T-helper 1 cell (primary cell): Measurements from ENCODE around the gene GATB.

Experiments
- DNase-seq, 5 donors: peaks; one replicate each; pipeline ENCODE4 v3.0.0-alpha.2; 2012 to 2020
- total RNA-seq, 4 donors: gene quantifications; one replicate each; lab custom pipeline; 2026; lab: John Stamatoyannopoulos, UW

The GATB gene
- 4.9 to 14.4 (median 11.7) reads per million in 4 donors for total RNA-seq

- peak; percentile 78 to 96 (median 88) for DNase-seq
Measured at GRCh38 chr4:151760712-151761661, at the start of gene GATB. GATB (minus strand) TSS chr4:151761007; CDS start chr4:151760982, 25 bp downstream.

GRCh38 chr4:151810476-151810875 lies 49.7 kb upstream of the GATB start:
- no peak for DNase-seq

- no peak for DNase-seq
Measured at GRCh38 chr4:151809716-151810115, 48.9 kb upstream of the GATB start.

- DNase-seq: no peak
Measured at GRCh38 chr4:151808542-151808941, 47.7 kb upstream of the GATB start.

GRCh38 chr4:151808120-151808529 lies 47.3 kb upstream of the GATB start:
- no peak for DNase-seq

GRCh38 chr4:151807220-151807619 lies 46.4 kb upstream of the GATB start:
- DNase-seq: no peak

GRCh38 chr4:151806511-151806927 lies 45.7 kb upstream of the GATB start:
- no peak for DNase-seq

- no peak for DNase-seq
Measured at GRCh38 chr4:151804821-151805220, 44.0 kb upstream of the GATB start.

GRCh38 chr4:151804086-151804630 lies 43.4 kb upstream of the GATB start:
- DNase-seq: no peak

GRCh38 chr4:151803246-151803645 lies 42.4 kb upstream of the GATB start:
- no peak for DNase-seq

- peak; percentile 10 to 48 (median 44) for DNase-seq
Measured at GRCh38 chr4:151801547-151802516, 41.0 kb upstream of the GATB start.

GRCh38 chr4:151799417-151800012 lies 38.7 kb upstream of the GATB start:
- no peak for DNase-seq

GRCh38 chr4:151798678-151799416 lies 38.0 kb upstream of the GATB start:
- no peak for DNase-seq

- DNase-seq: no peak
Measured at GRCh38 chr4:151797853-151798252, 37.0 kb upstream of the GATB start.

- no peak for DNase-seq
Measured at GRCh38 chr4:151797131-151797530, 36.3 kb upstream of the GATB start.

GRCh38 chr4:151796106-151796505 lies 35.3 kb upstream of the GATB start:
- DNase-seq: no peak

GRCh38 chr4:151792995-151793394 lies 32.2 kb upstream of the GATB start:
- no peak for DNase-seq

- DNase-seq: no peak
Measured at GRCh38 chr4:151792530-151792929, 31.7 kb upstream of the GATB start.

GRCh38 chr4:151788021-151788420 lies 27.2 kb upstream of the GATB start:
- DNase-seq: no peak

- no peak for DNase-seq
Measured at GRCh38 chr4:151786158-151786495, 25.3 kb upstream of the GATB start.

GRCh38 chr4:151785484-151786157 lies 24.8 kb upstream of the GATB start:
- no peak for DNase-seq
